GM12892 (cell line): Measurements from ENCODE around the gene ITGB4.
A peak's percentile ranks its signal among the peaks of the same experiment; 100 is the strongest.

Source experiments
- DNase-seq: peaks from one replicate; pipeline ENCODE4 v3.0.0; 2011; ENCODE audit not compliant: insufficient read length
- FAIRE-seq: peaks from 2 replicates; lab custom pipeline; 2011; peaks lifted over from hg19 to GRCh38; lab: Jason Lieb, UNC
- POLR2A ChIP-seq: IDR thresholded peaks from 2 replicates; pipeline ENCODE4 v1.6.1; 2011; ENCODE audit warnings: low read depth, low read length, control low read depth
- POLR2AphosphoS5 ChIP-seq: IDR thresholded peaks from 2 replicates; pipeline ENCODE4 v1.6.1; 2011; ENCODE audit warnings: low read depth, low read length, control low read depth
- TAF1 ChIP-seq: IDR thresholded peaks from 2 replicates; pipeline ENCODE4 v1.6.1; 2011; ENCODE audit warnings: low read depth, mild to moderate bottlenecking, control low read depth, low read length, borderline replicate concordance

Gene ITGB4

DNA sequence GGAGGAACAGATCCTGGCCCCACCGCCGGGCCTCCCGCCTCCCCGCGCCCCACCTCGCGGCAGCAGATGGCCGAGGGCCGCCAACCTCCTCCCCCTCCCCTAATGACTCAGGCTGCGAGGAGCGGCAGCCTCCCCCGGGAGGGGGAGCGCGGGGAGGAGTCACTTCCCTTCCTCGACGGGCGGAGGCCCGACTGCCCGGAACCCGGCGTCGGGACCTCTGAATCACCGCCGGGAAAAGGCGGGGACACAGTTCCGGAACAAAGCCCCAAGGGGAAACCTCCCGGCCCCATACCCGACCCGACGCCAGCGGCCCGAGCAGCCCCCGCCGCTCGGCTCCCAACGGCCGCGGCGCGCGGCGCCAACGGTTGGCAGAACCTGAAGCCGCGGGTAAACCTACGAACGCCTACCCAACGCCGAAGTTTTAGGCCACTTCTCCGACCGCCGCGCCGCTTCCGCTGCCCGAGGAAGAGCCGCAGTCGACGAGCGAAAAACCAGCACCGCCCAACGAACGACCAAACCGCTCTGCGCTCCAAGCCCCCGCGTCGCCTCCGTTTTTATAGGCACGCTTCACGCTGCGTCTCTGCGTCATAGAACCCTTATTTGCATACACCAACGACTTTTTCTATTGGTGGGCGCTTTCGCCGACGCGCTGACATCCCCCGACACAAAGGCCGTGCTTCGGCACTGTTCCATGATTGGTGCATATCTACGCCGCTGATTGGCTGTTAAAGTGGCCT lies 58.2 kb downstream of the ITGB4 start:
- peak; percentile 96 for FAIRE-seq
- peak; percentile 88 for DNase-seq
- TF ChIP-seq POLR2A (peak; percentile 100), TAF1 (peak; percentile 99), POLR2AphosphoS5 (peak; percentile 100)

- no peak for DNase-seq
- no peak for FAIRE-seq
- TF ChIP-seq TAF1 (no peak), POLR2AphosphoS5 (no peak)
These were observed 59.0 kb downstream of the ITGB4 start for GRCh38 chr17:75779987-75780889.

- TF ChIP-seq POLR2AphosphoS5 = no peak
- TF ChIP-seq TAF1 = no peak
- TF ChIP-seq POLR2A = no peak
- no peak for FAIRE-seq
These were observed 62.0 kb downstream of the ITGB4 start for GRCh38 chr17:75783069-75783783.

DNA sequence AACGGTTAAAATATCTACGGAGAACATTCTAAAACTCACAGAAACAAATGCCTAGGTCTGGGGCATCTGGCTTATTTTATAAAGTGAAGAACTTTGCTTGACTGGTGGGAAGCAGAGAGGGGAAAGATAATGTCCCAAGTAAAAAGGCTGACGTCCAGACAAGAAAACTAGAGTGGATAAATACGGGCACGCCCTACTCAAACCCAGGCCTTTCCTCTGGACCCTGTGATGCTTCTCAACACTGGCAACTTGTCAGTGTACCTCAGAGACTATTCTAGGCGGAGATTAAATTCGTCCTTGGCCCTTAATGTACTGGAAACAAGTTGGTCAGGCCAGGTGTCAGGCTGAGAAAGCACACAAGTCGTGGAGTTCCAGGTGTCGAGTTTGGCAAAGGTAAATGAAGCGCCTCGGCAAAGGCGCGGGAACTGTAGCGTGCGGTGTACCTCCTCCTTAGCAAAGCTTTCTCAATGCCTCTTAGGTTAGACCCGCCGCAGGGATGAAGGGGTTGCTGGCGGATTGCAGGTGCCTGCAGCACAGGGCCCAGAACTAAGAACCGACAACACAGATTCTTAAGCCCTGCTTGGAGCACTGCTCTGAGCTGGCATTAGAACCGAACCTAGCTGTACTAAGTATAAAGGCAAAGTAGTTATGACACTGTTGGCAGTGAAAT lies 62.7 kb downstream of the ITGB4 start:
- no peak for FAIRE-seq
- no peak for DNase-seq

More at GRCh38 chr17:75783069-75783783, 62.0 kb downstream of the ITGB4 start:
- DNase-seq = no peak

DNA sequence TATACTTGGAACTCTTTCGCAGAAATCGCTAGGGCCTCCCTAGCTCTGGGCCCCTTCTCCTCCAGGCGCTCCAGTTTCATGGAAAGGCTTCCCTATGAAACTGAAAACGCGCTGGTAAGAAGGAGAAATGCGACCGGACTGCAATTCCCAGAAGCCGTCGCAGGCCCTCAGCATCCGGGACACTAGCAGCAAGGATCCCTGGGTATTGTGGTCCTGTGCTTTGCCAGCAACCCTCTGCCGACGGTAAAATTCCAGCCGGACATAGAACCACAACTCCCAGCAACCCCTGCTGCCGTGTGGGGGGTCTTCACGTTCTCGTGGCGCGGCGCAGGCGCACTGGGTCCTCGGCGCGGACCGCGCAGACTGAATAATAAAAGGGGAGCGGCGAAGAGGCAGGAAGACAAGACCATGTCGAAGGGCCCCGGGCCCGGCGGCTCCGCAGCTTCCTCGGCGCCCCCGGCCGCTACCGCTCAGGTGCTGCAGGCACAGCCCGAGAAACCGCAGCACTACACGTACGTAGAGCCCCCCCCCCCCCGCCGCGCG lies 63.3 kb downstream of the ITGB4 start, which contains the start of gene UNK:
UNK (plus strand) TSS at position 334 of the 543 bp plus-strand sequence; CDS start at position 409, 75 bp downstream.
- FAIRE-seq = peak; percentile 97
- DNase-seq = peak; percentile 88
- TF ChIP-seq TAF1 = no peak

More for the DNA sequence above, 62.7 kb downstream of the ITGB4 start:
- TF ChIP-seq TAF1 = no peak
- no peak for TF ChIP-seq POLR2AphosphoS5
- TF ChIP-seq POLR2A = no peak

GRCh38 chr17:75785016-75785890 lies 64.0 kb downstream of the ITGB4 start:
- FAIRE-seq (peak; percentile 74), DNase-seq (no peak)
- TF ChIP-seq POLR2A (peak; percentile 88), POLR2AphosphoS5 (peak; percentile 82), TAF1 (peak; percentile 72; the same call in 1 of the 2 replicates)

DNA sequence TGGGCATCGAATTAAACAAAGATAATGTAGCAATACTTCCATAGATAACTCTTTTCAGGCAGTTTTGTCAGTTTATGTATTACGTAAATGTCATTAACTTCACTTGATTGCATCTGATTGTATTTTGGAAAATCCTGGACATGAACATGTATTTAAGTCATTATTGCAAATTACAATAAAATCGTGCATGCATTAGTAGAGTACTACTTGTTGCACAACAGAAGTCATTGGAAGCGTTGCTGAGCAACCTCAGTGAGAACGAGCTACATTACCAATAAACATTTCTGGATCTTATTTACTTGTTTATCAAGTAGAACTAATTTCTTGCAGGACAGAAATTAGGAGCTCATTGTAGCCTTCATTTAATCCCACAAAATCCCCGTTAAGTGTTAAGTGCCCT lies 70.0 kb downstream of the ITGB4 start:
- no peak for DNase-seq
- FAIRE-seq = no peak
- TF ChIP-seq TAF1 (no peak), POLR2A (no peak), POLR2AphosphoS5 (no peak)

- FAIRE-seq = no peak
- TF ChIP-seq POLR2AphosphoS5 = no peak
- TF ChIP-seq POLR2A = no peak
- TF ChIP-seq TAF1 = no peak
- no peak for DNase-seq
These were observed 72.2 kb downstream of the ITGB4 start for GRCh38 chr17:75793460-75793859.

GRCh38 chr17:75795820-75796607 lies 74.8 kb downstream of the ITGB4 start:
- TF ChIP-seq TAF1 = no peak
- TF ChIP-seq POLR2A = no peak
- no peak for TF ChIP-seq POLR2AphosphoS5
- no peak for DNase-seq
- FAIRE-seq = no peak
